ENCODE results near the gene PMPCA. TPM values are rescaled to one million over a fixed set of nuclear protein-coding genes. Genes with fewer than 3 reads are reported as not detected.

PMPCA gene
- total RNA-seq, 1 experiment from 2014 or later, result 103 TPM

- TF ChIP-seq RELA (CRISPR knock-in tag; IDR thresholded peaks at IDR 0.05; ENCODE audit: borderline replicate concordance) (no peak), NR2C2 (CRISPR knock-in tag; IDR thresholded peaks at IDR 0.05) (no peak), MAX (CRISPR knock-in tag; IDR thresholded peaks at IDR 0.05) (no peak), PRDM15 (CRISPR knock-in tag; IDR thresholded peaks at IDR 0.05) (no peak), ZNF425 (CRISPR knock-in tag; conservative IDR thresholded peaks at IDR 0.05) (no peak), ATF2 (CRISPR knock-in tag; IDR thresholded peaks at IDR 0.05; ENCODE audit: borderline replicate concordance, low read depth) (no peak), TEAD4 (CRISPR knock-in tag; IDR thresholded peaks at IDR 0.05) (no peak), JUN (CRISPR knock-in tag; IDR thresholded peaks at IDR 0.05) (no peak), USF1 (CRISPR knock-in tag; IDR thresholded peaks at IDR 0.05) (no peak), SOX15 (CRISPR knock-in tag; IDR thresholded peaks at IDR 0.05) (no peak)
- ATAC-seq (no peak), DNase-seq (ENCODE audit: low spot score) (no peak)
- H3K27ac Mint-ChIP-seq, result no peak overlapping the region
- no peaks in the 10 kb centered on the region for H3K4me1 Mint-ChIP-seq
- ChIA-PET POLR2A (no interaction called here), CTCF (no interaction called here)
- H3K36me3 Mint-ChIP-seq, result peaks cover 77% of the 10 kb centered on the region
- H3K27me3 Mint-ChIP-seq (ENCODE audit: low read depth), result no peaks in the 10 kb centered on the region
- no peak overlapping the region for H3K4me3 Mint-ChIP-seq
- no peaks in the 10 kb centered on the region for H3K9me3 Mint-ChIP-seq
Observed at GRCh38 chr9:136459425-136459824, 49.0 kb downstream of the PMPCA start.

- H3K36me3 Mint-ChIP-seq, result peaks cover 82% of the 10 kb centered on the region
- H3K4me3 Mint-ChIP-seq, result no peak overlapping the region
- ChIA-PET CTCF (interaction anchor here (0.6 kb wide), 1 partner anchor 909 kb away, joined by 3 read pairs; no protein-coding TSS in a partner anchor), POLR2A (interaction anchor here (0.9 kb wide), 1 partner anchor 51 kb away, joined by 3 read pairs; no protein-coding TSS in a partner anchor)
- ATAC-seq, result no peak
- H3K27me3 Mint-ChIP-seq (ENCODE audit: low read depth), result no peaks in the 10 kb centered on the region
- H3K4me1 Mint-ChIP-seq, result no peaks in the 10 kb centered on the region
- no peaks in the 10 kb centered on the region for H3K9me3 Mint-ChIP-seq
- DNase-seq (ENCODE audit: low spot score), result no peak
- no peak for TF ChIP-seq ZNF317 (CRISPR knock-in tag; IDR thresholded peaks at IDR 0.05; ENCODE audit: borderline replicate concordance, low read depth)
- H3K27ac Mint-ChIP-seq, result no peak overlapping the region
Observed at GRCh38 chr9:136460772-136461325, 50.4 kb downstream of the PMPCA start.

GRCh38 chr9:136462664-136463063 is 52.2 kb downstream of the PMPCA start:
- Mint-ChIP-seq H3K27ac (no peak overlapping the region), H3K27me3 (ENCODE audit: low read depth) (no peaks in the 10 kb centered on the region), H3K9me3 (no peaks in the 10 kb centered on the region), H3K4me1 (no peaks in the 10 kb centered on the region), H3K4me3 (no peak overlapping the region), H3K36me3 (peaks cover 80% of the 10 kb centered on the region)
- no peak for DNase-seq (ENCODE audit: low spot score)
- no peak for ATAC-seq
- CTCF ChIA-PET, result no interaction called here
- TF ChIP-seq USF1 (CRISPR knock-in tag; IDR thresholded peaks at IDR 0.05) (no peak), GTF2I (CRISPR knock-in tag; conservative IDR thresholded peaks at IDR 0.05) (no peak), EMX1 (CRISPR knock-in tag; IDR thresholded peaks at IDR 0.05) (no peak), TEAD4 (CRISPR knock-in tag; IDR thresholded peaks at IDR 0.05) (no peak), GRHL2 (CRISPR knock-in tag; IDR thresholded peaks at IDR 0.05; ENCODE audit: insufficient replicate concordance, severe bottlenecking) (no peak)
- POLR2A ChIA-PET, result no interaction called here
